Stimulated activated CD8-positive, alpha-beta memory T cell treated with anti-CD3 and anti-CD28 coated beads, Interleukin-7, amount 100 ng/mL, for 4 hours (primary cell): Measurements from ENCODE around the gene ZNF705A.
"Not testable (repeated sequence)": the region's sequence is repeated elsewhere in the genome, so short reads cannot be mapped to it uniquely, and the experiment has no call there.

ENCODE experiments used
- DNase-seq, 2 donors: peaks; one replicate each; pipeline ENCODE4 v3.0.0-alpha.2; 2020; ENCODE audit warnings: low read depth in 2 of 2

The ZNF705A gene

DNA sequence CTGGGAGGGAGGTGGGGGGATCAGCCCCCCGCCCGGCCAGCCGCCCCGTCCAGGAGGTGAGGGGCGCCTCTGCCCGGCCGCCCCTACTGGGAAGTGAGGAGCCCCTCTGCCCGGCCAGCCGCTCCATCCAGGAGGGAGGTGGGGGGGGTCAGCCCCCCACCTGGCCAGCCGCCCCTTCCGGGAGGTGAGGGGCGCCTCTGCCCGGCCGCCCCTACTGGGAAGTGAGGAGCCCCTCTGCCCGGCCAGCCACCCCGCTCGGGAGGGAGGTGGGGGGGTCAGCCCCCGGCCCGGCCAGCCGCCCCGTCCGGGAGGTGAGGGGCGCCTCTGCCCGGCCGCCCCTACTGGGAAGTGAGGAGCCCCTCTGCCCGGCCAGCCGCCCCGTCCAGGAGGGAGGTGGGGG lies 27.4 kb downstream of the ZNF705A start:
- not testable (repeated sequence) for DNase-seq

DNA sequence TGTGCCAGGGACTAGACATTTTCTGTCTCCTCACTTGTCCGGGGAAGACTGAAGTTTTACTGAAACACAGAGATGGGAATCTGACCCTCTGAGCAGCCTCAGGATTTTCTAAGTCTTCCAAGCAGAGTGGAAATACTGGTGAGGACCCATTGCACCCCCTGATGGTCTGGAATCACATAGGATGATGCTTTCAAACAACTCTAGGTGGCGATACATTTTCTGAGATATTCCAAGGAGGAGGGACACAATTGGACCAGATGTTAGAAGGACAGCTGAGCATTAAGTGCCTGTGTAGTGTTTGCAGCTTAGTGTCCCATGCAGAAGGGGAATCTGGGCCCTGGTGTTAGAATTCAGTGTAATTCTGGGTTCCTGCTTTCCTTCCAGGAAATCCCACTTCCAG lies 31.3 kb downstream of the ZNF705A start:
- not testable (repeated sequence) for DNase-seq

DNA sequence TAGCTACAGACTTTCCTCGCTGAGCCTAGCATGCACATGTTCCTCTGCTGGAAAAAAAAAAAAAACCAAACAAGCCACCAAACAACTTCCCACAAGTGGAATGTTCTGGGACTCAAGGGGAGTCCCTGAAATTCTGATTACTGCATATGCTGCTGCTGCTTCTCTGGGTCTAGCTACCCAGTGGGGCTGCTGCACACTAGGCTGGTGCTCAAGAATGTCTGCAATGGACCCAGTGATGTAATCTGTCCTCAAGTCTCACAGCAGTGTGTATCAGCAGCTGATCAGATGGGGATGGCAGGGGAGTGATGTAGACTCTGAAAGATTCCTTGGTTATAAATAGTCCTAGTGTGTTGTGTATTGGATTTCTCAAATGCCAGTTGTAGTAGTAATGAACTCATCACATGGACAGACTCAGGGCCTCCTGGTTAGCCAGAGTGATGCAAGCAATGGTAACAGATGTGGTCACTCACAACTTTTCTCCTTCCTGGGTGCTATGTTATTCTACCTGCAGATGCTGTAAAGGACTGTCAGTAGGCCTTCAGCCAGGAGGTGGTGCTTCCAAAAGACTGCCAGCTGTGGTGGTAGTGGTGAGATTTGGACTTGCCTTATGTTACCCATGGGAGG lies 41.0 kb downstream of the ZNF705A start:
- DNase-seq = not testable (repeated sequence)

DNA sequence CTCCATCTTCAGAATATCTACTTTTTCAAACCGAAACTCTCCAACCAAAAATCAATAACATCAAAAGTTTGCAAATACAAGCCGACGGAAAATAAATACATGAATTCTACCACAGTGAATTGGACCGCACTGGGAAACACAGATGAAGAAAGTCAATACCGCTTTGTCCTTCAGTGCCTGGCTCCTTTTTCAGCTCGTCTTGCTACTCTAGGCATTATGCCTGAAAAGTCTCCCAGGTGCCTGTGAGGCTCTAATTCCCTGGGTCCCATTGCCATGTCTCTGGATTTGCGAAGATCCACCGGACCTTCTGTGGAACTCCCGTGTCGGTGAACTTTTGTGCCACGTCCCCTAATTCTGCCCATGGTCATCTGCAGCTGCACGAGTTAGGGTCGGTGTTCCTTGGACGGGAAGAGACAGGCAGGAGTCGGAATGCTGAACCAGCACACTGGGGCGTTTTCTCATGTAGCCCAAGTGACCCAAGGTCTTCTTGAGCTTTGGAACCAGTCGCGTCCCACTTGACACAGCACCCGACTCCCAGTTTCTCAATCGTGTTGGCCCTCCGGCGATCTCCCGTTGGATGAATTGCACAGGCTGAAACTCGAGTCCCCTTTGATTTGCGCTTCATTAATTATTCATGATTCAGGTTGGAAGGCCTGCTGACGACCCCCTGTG lies 62.0 kb downstream of the ZNF705A start:
- DNase-seq = not testable (repeated sequence)

DNA sequence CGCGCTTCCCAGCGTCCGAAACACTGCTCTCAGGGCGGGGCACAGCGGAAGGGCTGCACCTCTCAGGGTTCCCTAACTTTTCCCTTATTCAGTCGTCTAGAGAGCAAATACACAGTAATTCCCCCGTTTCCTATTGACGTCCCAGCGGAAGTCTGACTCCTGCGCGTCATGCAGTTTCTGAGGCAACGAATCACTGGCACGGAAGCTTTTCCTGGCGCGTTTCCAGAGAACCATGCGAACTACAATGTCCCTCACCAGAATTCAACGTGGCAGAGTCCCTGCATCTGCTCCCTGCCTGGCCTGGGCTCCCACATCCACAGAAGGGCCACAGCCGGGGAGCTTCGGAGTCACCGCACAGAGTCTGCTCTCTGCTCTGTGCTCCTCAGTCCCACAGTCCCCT lies 64.6 kb downstream of the ZNF705A start:
- DNase-seq = not testable (repeated sequence)

DNA sequence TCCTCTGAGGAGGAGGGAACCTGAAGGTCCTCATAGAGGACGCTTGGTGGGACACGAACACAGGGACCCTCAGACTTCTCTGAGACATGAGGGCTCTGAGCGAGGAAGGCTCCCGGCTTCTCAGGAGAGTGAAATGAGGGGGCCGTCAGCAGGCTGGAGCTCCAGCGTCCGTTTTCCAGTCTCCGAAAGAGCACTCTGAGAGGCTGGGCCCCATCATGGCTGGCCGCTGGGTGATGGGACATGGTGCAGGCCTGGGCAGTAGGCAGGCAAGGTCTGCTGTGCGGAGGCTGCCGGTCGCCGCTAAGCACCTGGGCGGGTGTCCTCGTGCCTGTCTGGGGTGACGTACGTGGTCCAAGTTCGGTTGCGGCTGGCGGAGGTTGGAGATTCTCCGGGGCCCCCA lies 65.0 kb downstream of the ZNF705A start:
- DNase-seq = not testable (repeated sequence)

DNA sequence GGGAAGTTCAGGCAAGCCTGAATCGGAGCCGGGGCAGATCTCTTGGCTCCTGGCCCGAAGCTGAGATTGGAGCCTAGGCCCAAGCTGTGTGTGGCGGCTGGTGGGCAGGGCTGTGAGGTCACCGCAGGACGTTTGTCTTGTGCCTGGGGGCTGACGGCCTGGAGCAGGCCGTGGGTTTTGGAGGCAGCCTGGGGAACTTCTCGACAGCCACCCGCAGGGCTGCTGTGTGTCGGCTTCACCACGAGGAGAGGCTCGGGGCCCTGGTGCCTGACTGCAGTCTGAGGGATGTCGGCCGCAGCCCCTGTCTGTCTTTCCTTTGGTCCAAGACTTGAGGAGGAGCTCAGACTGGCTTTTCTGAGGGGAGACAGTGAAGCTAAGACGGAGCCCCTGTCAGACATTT lies 65.5 kb downstream of the ZNF705A start:
- DNase-seq = not testable (repeated sequence)

DNA sequence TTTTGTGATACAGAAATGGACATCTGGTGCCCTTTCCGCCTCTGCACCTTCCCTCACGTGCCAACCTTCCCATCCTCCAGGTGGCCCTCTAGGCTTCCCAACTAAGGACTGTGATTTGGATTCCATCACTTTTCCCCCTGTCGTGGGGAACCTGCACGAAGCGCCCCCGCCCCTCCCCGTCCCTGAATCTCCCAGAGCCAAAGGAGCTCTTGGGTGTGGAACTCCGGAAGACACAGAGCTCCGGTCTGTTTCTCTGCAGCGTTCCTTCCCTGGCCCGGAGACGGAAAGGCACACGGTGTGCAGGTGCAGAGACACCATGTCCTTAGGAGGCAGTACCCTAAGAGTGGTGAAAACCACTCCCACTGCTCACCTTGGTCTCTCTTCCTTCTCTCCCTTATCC lies 66.8 kb downstream of the ZNF705A start:
- DNase-seq = not testable (repeated sequence)

DNA sequence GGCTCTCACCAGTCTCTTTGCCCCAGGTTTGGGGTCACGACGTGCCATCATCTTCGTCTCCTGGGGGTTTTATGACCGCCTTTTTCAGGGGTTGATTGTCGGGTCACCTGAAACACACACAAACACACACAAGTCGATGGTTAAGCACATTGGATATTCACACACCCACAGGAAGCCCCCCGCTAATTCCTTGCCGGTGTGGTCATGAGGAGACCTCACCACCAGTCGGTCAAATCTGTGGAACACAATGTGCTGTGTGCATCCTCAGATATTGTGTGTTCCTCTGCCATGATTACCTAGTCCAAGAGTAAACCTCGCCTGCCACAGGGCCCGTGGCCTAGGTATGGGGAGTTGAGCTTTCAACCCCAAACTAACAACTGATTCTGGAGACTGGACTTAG lies 68.0 kb downstream of the ZNF705A start:
- DNase-seq = not testable (repeated sequence)

DNA sequence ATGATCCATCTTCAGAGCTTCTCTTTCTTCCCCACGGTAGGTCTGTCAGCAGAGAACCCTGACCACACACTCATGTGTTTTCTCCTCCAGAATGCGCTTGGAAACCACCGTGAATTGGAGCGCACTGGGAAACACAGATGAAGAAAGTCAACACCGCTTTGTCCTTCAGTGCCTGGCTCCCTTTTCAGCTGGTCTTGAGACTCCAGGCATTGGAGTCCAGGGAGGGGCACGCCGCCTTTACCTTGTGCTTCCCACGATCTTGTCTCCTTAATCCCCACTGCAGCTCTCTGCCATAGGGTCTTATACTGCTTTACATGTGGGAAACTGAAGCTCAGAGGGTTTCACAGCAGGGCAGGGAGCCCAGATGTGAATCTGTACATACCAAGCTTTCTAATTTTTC lies 69.5 kb downstream of the ZNF705A start:
- no peak for DNase-seq

DNA sequence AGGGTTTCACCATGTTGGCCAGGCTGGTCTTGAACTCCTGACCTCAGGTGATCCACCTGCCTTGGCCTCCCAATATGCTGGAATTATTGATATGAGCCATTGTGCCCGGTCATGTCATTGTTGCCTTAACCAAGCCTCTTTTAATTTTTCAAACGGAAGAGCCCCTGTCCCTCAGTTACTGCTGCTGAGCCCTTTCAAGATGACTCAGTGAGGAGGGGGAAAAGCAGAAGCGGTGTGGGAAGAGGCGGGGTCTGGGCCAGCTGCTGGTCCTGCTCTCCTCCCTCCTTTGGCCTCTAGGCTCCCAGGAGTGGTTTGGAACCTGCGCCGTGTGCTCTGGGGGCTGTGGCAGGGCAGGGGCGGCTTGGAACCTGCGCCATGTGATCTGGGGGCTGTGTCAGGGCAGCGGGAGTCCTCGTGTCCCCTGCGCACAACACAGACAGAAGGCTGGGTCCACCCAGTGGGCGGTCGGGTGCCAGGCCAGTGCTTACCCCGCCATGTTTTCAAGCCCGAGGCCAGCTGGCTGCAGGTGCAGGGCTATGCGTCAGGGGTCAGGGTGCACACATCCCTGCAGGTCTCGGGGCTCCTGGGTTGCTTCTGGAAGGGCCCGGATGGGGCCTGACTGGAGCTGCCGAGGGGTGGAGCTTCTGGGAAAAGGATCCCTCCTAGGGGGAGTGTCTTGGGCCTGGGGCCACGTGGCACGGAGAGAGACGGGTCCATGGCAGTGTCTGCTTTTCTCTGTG lies 70.3 kb downstream of the ZNF705A start, which contains the start of gene FAM90A1:
Gene FAM90A1, minus strand, starts transcription at position 627 of the 740 bp plus-strand sequence. CDS start 2,786 bp downstream, outside the sequence.
- not testable (repeated sequence) for DNase-seq

DNA sequence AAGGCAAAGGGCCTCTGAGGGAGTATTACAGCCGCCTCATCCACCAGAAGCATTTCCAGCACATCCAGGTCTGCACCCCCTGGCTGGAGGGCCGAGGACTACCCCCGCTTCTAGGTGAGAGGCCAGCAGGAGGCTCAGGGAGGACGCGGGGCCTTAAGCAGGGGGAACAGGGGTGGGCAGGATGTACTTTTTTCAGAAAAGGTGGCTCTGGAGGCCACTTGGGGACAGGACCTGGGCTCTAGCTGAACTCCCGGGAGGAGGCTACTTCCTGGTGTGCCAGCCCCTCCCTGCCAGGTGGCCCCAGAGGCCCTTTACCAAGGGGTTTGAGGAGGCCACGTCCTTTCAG lies 70.9 kb downstream of the ZNF705A start:
- not testable (repeated sequence) for DNase-seq

DNA sequence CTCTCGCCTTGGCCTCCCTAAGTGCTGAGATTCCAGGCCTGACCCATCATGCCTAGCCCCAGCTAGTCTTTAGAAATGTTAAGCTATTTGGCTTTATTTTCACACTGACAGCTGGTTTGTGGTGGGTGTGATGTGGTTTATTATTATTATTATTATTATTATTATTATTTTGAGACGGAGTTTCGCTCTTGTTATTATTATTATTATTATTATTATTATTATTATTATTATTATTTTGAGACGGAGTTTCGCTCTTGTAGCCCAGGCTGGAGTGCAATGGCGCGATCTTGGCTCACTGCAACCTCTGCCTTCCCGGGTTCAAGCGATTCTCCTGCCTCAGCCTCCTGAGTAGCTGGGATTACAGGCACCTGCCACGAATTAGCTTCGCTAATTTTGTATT lies 71.8 kb downstream of the ZNF705A start:
- not testable (repeated sequence) for DNase-seq

DNA sequence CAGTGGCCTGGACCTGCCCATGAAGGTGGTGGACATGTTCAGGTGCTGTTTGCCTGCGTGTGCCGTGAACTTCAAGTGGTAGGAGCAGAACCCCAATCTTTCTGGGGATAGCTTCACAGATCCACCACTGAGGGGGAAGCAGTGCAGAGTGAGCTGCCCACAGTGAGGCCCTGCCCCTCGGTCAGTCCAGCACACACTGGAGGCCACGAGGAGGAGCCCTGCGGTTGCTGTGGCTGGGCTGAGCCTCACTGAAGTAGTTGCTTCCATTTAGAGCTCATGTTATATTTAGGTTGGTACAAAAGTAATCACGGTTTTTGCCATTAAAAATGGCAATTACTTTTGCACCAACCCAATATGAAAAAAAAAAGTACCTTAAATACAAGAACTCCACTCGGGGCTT lies 72.7 kb downstream of the ZNF705A start:
- not testable (repeated sequence) for DNase-seq
